Tibial artery (tissue), 4 donors: ENCODE data around the gene LHFPL2.

Experiments used
- DNase-seq, 2 donors: peaks; one replicate each; pipeline ENCODE4 v3.0.0-alpha.2; 2019
- H3K27ac ChIP-seq, 2 donors: fragments of 200-600 bp; sonication (generic) in 1 of 2; 1 replicate in 1 of 2; 2 replicates in 1 of 2; pipeline ENCODE4 v1.5.1; 2018 to 2019; ENCODE audit warnings: mild to moderate bottlenecking in 1 of 2
- H3K27me3 ChIP-seq, 2 donors: fragments of 200-600 bp; sonication (generic) in 1 of 2; one replicate each; pipeline versions ENCODE4 v1.5.1 to v1.6.0; 2016 to 2019
- H3K36me3 ChIP-seq, 3 donors: fragments of 200-600 bp; sonication (generic) in 2 of 3; one replicate each; pipeline ENCODE4 v1.5.1; 2016 to 2019; ENCODE audit warnings: mild to moderate bottlenecking in 2 of 3
- H3K4me1 ChIP-seq, 4 donors: fragments of 200-600 bp; sonication (generic) in 2 of 4; 1 replicate in 3 of 4; 2 replicates in 1 of 4; pipeline ENCODE4 v1.5.1; 2016 to 2019
- H3K4me3 ChIP-seq, 2 donors: fragments of 200-600 bp; sonication (generic) in 1 of 2; 1 replicate in 1 of 2; 2 replicates in 1 of 2; pipeline ENCODE4 v1.5.1; 2018 to 2019; ENCODE audit warnings: mild to moderate bottlenecking in 2 of 2
- H3K9me3 ChIP-seq, 3 donors: fragments of 200-600 bp; sonication (generic) in 1 of 3; one replicate each; pipeline ENCODE4 v1.5.1; 2016 to 2019
- CTCF ChIP-seq, 2 experiments: fragments of 200-600 bp in 1 of 2; fragments of 450-650 bp in 1 of 2; IDR thresholded peaks; one replicate each; pipeline ENCODE4 v1.5.1; 2017 to 2019; ENCODE audit warnings: antibody characterized with exemption in 2 of 2, mild to moderate bottlenecking in 1 of 2, moderate library complexity in 1 of 2
- intact Hi-C: fragments of 100-400 bp; cut with DNase I; formaldehyde crosslinking; loops from one replicate; pipeline ENCODE4 v1.15.0; 2023; ENCODE audit warnings: low total_unique reads

The LHFPL2 gene

GRCh38 chr5:78639791-78640190 lies 8.8 kb downstream of the LHFPL2 start:
- Histone ChIP-seq H3K27me3 (no peaks in the 10 kb centered on the region), H3K36me3 (no peaks in the 10 kb centered on the region), H3K4me3 (no peak overlapping the region), H3K4me1 (peaks cover 0 to 90% (median 53%) of the 10 kb centered on the region in 4 donors), H3K27ac (no peak overlapping the region), H3K9me3 (no peaks in the 10 kb centered on the region)
- intact Hi-C loops, result loop anchor here (10.0 kb wide), 1 partner anchor 165 kb away; no protein-coding TSS in a partner anchor
- DNase-seq, result no peak
- TF ChIP-seq CTCF (IDR thresholded peaks at IDR 0.05), result no peak

GRCh38 chr5:78638973-78639669 lies 9.5 kb downstream of the LHFPL2 start:
- Histone ChIP-seq H3K27ac (peak overlapping the region; percentile 34 to 43), H3K4me3 (no peak overlapping the region), H3K36me3 (no peaks in the 10 kb centered on the region), H3K4me1 (peaks cover 0 to 91% (median 53%) of the 10 kb centered on the region in 4 donors), H3K9me3 (no peaks in the 10 kb centered on the region), H3K27me3 (no peaks in the 10 kb centered on the region)
- intact Hi-C loops, result no loop called here
- no peak for TF ChIP-seq CTCF (IDR thresholded peaks at IDR 0.05)
- no peak for DNase-seq

GRCh38 chr5:78638423-78638822 lies 10.1 kb downstream of the LHFPL2 start:
- intact Hi-C loops, result no loop called here
- H3K27me3 ChIP-seq, result no peaks in the 10 kb centered on the region
- no peaks in the 10 kb centered on the region for H3K9me3 ChIP-seq
- peaks cover 0 to under 1% (median 0%) of the 10 kb centered on the region in 3 donors for H3K36me3 ChIP-seq
- peak overlapping the region; percentile 34 to 43 for H3K27ac ChIP-seq
- H3K4me1 ChIP-seq, result peaks cover 0 to 95% (median 56%) of the 10 kb centered on the region in 4 donors
- peak; percentile 55 to 77 for DNase-seq
- H3K4me3 ChIP-seq, result no peak overlapping the region
- no peak for TF ChIP-seq CTCF (IDR thresholded peaks at IDR 0.05)

GRCh38 chr5:78637468-78637867 lies 11.1 kb downstream of the LHFPL2 start:
- Histone ChIP-seq H3K9me3 (no peaks in the 10 kb centered on the region), H3K36me3 (peaks cover 0 to 10% (median 3%) of the 10 kb centered on the region in 3 donors), H3K4me1 (peaks cover 0 to 86% (median 55%) of the 10 kb centered on the region in 4 donors), H3K4me3 (no peak overlapping the region), H3K27me3 (no peaks in the 10 kb centered on the region), H3K27ac (peak overlapping the region in 1 of 2 donors; percentile 43)
- intact Hi-C loops, result no loop called here
- DNase-seq, result no peak
- TF ChIP-seq CTCF (IDR thresholded peaks at IDR 0.05), result no peak

GRCh38 chr5:78636682-78637081 lies 11.9 kb downstream of the LHFPL2 start:
- Histone ChIP-seq H3K36me3 (peaks cover 5 to 18% (median 8%) of the 10 kb centered on the region in 3 donors), H3K4me3 (no peak overlapping the region), H3K9me3 (no peaks in the 10 kb centered on the region), H3K27ac (no peak overlapping the region), H3K4me1 (peaks cover 0 to 78% (median 55%) of the 10 kb centered on the region in 4 donors), H3K27me3 (no peaks in the 10 kb centered on the region)
- DNase-seq, result no peak
- intact Hi-C loops, result no loop called here
- TF ChIP-seq CTCF (IDR thresholded peaks at IDR 0.05), result no peak
